Measurements from ENCODE around the gene AP1S2.

AP1S2 gene

DNA sequence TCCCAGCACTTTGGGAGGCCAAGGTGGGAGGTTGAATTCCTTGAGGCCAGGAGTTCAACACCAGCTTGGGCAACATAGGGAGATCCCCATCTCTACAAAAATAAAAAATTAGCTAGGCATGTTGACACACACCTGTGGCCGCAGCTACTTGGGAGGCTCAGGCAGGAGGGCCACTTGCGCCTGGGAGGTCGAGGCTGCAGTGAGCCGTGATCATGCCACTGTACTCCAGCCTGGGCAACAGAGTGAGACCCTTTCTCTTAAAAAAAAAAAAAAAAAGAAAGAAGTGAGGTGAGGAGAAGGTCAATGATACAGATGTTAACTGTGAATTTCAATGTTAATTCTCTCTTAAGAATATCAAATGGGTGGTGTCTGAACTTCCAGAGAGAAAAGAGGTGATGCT lies 15.1 kb upstream of the AP1S2 start:
- Mint-ChIP-seq H3K4me3 (no peak overlapping the region), H3K36me3 (ENCODE audit: low read depth) (no peaks in the 10 kb centered on the region), H3K27ac (no peak overlapping the region), H3K9me3 (no peaks in the 10 kb centered on the region), H3K27me3 (ENCODE audit: low read depth) (peaks cover 2% of the 10 kb centered on the region), H3K4me1 (ENCODE audit: low read depth) (peaks cover 2% of the 10 kb centered on the region)
- no peak for DNase-seq (ENCODE audit: low spot score)

DNA sequence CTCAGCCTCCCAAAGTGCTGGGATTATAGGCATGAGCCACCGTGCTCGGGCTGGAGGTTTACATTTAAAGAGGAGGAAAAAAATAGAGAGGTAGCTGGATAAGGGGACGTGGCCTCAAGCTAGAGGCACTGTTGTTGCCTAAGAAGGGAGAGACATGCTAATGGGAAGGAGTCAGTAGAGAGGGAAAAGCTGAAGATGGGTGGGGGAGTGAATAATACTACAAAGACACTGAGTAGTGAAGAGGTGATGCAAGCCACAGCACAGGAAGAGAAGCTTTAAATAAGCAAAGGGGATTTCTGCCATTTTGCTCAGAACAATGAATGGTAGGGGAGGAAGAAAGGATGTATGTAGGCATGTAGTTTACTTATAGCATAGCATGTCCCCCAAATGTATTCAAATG lies 11.5 kb upstream of the AP1S2 start:
- Mint-ChIP-seq H3K27ac (no peak overlapping the region), H3K9me3 (no peaks in the 10 kb centered on the region), H3K4me1 (ENCODE audit: low read depth) (peaks cover 2% of the 10 kb centered on the region), H3K27me3 (ENCODE audit: low read depth) (peaks cover 6% of the 10 kb centered on the region), H3K4me3 (no peak overlapping the region), H3K36me3 (ENCODE audit: low read depth) (no peaks in the 10 kb centered on the region)
- no peak for DNase-seq (ENCODE audit: low spot score)

DNA sequence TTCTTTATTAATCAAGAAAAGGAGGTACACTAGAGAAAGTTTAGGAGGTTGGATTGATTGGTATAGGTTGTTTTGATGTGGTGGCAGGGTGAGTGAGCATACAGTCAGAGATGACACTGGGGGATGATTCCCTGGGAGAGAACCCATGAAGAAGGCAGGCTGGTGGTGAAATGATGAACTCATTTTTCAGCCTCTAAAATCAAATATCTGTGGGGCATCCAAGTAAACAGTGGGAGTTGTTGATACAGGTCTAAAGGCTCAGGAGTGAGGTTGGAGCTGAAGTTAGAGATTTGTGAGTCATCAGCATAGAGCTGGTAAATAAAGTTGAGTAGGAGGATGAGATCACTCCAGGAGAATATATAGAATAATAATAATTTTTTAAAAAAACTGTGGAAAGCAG lies 10.0 kb upstream of the AP1S2 start:
- H3K27ac Mint-ChIP-seq: no peak overlapping the region
- no peaks in the 10 kb centered on the region for H3K36me3 Mint-ChIP-seq (ENCODE audit: low read depth)
- peaks cover 2% of the 10 kb centered on the region for H3K4me1 Mint-ChIP-seq (ENCODE audit: low read depth)
- no peaks in the 10 kb centered on the region for H3K9me3 Mint-ChIP-seq
- no peak for DNase-seq (ENCODE audit: low spot score)
- H3K4me3 Mint-ChIP-seq: no peak overlapping the region
- peaks cover 4% of the 10 kb centered on the region for H3K27me3 Mint-ChIP-seq (ENCODE audit: low read depth)

DNA sequence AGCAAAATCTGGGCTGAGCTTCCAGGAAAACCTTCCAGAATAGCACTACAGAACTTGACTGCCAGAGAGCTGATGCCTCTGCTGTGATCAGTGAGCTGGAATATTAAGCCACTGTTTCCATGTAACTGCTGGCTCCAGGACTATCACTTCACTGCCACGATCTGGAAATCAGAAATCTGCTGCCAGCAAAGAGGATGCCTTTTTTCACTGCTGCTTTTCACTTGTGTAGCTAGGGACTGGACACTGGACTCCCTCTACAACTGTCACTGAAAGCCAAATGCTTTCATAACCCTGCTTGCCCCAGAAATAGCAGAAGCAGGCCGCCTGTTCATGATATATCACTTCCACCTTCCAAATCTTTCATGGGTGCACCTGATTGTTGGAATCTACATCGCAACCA lies 9.4 kb upstream of the AP1S2 start:
- DNase-seq (ENCODE audit: low spot score): no peak
- Mint-ChIP-seq H3K36me3 (ENCODE audit: low read depth) (no peaks in the 10 kb centered on the region), H3K27ac (no peak overlapping the region), H3K9me3 (no peaks in the 10 kb centered on the region), H3K4me1 (ENCODE audit: low read depth) (peaks cover 1% of the 10 kb centered on the region), H3K27me3 (ENCODE audit: low read depth) (peaks cover 4% of the 10 kb centered on the region), H3K4me3 (no peak overlapping the region)

DNA sequence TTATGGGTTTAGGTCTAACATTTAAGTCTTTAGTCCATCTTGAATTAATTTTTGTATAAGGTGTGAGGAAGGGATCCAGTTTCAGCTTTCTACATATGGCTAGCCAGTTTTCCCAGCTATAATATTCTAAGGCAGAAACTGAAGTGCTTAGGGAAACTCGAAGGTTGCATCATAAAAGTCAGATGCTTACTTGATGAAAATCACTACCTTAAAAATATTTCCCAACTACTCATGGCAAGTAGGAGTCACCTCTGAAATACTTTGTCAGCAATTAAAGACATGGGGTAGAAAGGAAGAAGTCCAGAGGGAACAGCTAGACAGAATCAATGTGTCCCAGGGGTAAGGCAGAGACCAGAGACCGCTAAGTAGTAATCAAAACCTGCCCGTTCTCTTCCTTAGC lies 6.3 kb upstream of the AP1S2 start:
- Mint-ChIP-seq H3K4me3 (no peak overlapping the region), H3K9me3 (no peaks in the 10 kb centered on the region), H3K4me1 (ENCODE audit: low read depth) (peaks cover 3% of the 10 kb centered on the region), H3K36me3 (ENCODE audit: low read depth) (no peaks in the 10 kb centered on the region), H3K27ac (no peak overlapping the region), H3K27me3 (ENCODE audit: low read depth) (peaks cover 6% of the 10 kb centered on the region)
- no peak for DNase-seq (ENCODE audit: low spot score)

DNA sequence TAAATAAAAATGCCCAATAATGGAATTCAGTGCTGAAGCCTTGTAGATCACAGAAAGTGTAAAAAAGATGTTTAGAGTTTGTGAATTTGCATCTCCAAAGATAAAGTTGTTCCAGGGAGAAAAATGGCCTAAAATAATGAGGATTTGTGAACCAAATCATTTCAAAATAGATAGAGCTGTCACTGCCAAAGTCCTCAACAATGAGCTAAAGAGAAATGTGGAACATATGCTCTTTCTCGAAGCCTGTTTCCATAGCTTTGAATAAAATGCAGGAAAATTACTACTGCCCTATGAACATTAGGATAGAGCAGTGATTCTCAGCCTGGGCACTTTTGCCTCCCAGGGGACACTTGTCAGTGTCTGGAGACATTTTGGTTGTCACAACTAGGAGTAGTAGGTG lies 3.4 kb upstream of the AP1S2 start:
- Mint-ChIP-seq H3K4me1 (ENCODE audit: low read depth) (peaks cover 12% of the 10 kb centered on the region), H3K4me3 (no peak overlapping the region), H3K27ac (no peak overlapping the region), H3K36me3 (ENCODE audit: low read depth) (no peaks in the 10 kb centered on the region), H3K27me3 (ENCODE audit: low read depth) (peaks cover 6% of the 10 kb centered on the region), H3K9me3 (no peaks in the 10 kb centered on the region)
- no peak for DNase-seq (ENCODE audit: low spot score)

DNA sequence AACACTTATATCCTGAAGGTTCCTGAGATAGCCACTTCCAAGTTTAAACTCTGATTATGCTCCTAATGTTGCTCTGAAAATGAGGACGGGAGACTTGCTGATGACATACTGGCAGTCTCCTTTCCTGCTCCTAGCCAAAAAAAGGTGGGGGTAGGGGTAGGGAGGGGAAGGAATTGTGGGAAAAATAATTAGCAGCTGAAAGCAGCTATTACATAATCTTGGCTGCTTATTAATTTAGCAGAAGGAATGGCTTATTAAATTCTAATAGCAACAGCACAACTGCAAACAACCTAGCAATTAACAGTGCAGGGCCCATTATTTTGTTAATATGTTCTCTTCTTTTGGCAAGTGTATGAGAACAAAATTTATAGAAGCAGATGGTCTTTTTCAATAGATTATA lies 2.0 kb upstream of the AP1S2 start:
- H3K27ac Mint-ChIP-seq: no peak overlapping the region
- H3K4me1 Mint-ChIP-seq (ENCODE audit: low read depth): peaks cover 18% of the 10 kb centered on the region
- no peaks in the 10 kb centered on the region for H3K9me3 Mint-ChIP-seq
- H3K36me3 Mint-ChIP-seq (ENCODE audit: low read depth): peaks cover 2% of the 10 kb centered on the region
- H3K27me3 Mint-ChIP-seq (ENCODE audit: low read depth): peaks cover 6% of the 10 kb centered on the region
- DNase-seq (ENCODE audit: low spot score): no peak
- H3K4me3 Mint-ChIP-seq: no peak overlapping the region

DNA sequence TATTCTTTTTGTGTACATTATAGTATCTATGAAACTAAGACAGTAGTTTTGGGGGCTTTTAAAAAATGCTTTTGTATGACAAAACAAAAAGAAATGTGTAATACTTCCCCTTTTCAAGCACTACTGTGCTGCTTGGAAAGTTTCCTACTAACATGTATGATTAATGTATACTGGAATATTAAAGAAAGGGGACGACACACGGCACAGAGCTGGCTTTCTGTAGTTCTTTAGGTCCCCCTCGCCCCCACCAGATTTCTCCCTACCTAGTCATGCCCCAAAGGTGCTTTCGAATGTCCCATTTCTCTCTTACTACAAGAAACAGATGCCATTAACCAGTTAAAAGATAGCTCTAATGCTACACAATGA lies 1.6 kb upstream of the AP1S2 start:
- no peaks in the 10 kb centered on the region for H3K9me3 Mint-ChIP-seq
- H3K36me3 Mint-ChIP-seq (ENCODE audit: low read depth): peaks cover 4% of the 10 kb centered on the region
- H3K27me3 Mint-ChIP-seq (ENCODE audit: low read depth): peaks cover 2% of the 10 kb centered on the region
- no peak overlapping the region for H3K4me3 Mint-ChIP-seq
- H3K4me1 Mint-ChIP-seq (ENCODE audit: low read depth): peaks cover 19% of the 10 kb centered on the region
- DNase-seq (ENCODE audit: low spot score): no peak
- no peak overlapping the region for H3K27ac Mint-ChIP-seq

DNA sequence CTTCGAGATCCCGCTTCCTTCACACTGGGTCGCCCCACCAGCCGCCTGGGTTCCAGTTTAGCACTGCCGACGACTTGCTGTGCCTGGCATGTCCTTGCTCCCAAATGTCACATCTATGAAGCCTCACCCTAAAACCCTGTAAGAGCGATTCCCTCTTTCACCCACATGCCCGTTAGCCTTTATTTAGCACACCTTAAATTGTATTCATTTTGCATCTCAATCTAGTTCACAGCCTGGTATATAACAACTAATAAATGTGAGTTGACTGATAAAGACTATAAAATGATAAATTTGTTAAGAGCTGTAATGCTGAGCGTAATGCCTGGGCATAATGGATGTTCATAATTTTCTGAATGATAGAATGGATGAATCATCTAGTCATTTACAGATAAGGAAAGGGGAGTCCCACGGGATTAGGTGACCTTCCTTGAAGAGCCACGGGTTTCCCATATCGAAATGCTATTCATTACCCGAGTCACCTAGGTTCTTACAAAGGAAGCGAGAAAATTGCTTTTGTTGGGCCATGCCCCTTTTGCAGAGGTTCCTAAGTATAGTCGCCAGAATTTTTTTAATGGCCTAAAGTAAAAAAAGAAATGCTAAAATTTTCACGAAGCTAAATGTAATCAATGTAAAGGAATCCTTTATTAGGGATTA lies 1.1 kb upstream of the AP1S2 start:
- Mint-ChIP-seq H3K27me3 (ENCODE audit: low read depth) (peaks cover 2% of the 10 kb centered on the region), H3K9me3 (no peaks in the 10 kb centered on the region), H3K27ac (peak overlapping the region; percentile 95), H3K4me3 (peak overlapping the region; percentile 91), H3K4me1 (ENCODE audit: low read depth) (peaks cover 23% of the 10 kb centered on the region), H3K36me3 (ENCODE audit: low read depth) (peaks cover 9% of the 10 kb centered on the region)
- no peak for DNase-seq (ENCODE audit: low spot score)

DNA sequence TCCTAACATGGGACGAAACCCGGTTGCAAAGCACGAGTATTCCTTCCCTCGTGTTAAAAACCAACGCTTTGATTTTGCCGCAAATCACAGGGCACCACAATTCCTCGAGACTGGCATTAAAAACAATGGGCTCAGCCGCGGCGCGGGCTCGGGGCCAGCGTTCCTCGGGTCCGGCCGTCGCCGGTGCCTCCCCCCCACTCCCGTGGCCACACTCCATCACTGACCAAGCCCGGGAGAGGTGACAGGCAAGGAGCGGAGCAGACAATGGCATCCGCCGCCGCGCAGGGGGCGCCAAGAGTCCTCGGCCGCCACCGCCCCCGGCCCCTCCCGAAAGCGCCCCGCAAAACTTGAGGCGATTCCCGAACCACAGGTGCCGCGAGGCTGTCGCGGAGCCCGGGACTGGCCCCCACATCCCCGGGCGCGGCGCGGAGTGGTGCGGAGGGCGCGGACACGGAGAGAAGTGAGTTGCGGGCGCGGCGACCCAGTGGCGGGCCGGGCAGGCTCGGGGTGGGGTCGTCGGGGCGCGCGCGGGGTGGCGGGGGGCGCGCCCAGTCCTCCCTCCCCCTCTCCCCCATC lies 445 bp downstream of the AP1S2 start:
- H3K36me3 Mint-ChIP-seq (ENCODE audit: low read depth): peaks cover 18% of the 10 kb centered on the region
- peaks cover 2% of the 10 kb centered on the region for H3K27me3 Mint-ChIP-seq (ENCODE audit: low read depth)
- peak overlapping the region; percentile 79 for H3K4me3 Mint-ChIP-seq
- peaks cover 27% of the 10 kb centered on the region for H3K4me1 Mint-ChIP-seq (ENCODE audit: low read depth)
- no peaks in the 10 kb centered on the region for H3K9me3 Mint-ChIP-seq
- peak overlapping the region; percentile 57 for H3K27ac Mint-ChIP-seq
- peak; percentile 32 for DNase-seq (ENCODE audit: low spot score)

DNA sequence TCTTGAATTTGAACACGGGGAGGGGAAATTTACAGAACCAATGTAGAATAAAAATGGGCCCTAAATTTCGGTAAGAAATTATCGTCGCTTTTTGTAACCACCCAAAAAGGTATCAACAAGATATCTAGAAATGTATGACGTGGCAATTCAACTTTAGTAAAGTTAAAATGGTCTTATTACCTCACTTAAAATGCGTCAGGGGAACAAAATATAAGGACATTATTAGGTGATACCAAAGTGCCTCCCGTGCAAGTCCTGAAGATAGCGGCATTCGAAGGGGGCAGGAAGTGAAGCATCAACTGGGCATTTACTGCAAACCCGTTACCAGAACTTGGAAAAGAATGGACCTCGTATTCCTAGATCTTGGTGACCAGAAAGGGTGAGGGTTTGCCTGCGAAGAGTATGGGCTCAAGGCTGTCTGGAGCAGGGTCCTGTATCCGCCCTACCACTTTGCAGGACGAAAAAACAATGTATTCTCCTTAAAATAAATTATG lies 980 bp downstream of the AP1S2 start:
- Mint-ChIP-seq H3K27me3 (ENCODE audit: low read depth) (peaks cover 2% of the 10 kb centered on the region), H3K4me1 (ENCODE audit: low read depth) (peaks cover 27% of the 10 kb centered on the region), H3K36me3 (ENCODE audit: low read depth) (peaks cover 18% of the 10 kb centered on the region), H3K9me3 (no peaks in the 10 kb centered on the region), H3K4me3 (peak overlapping the region; percentile 79), H3K27ac (peak overlapping the region; percentile 57)
- no peak for DNase-seq (ENCODE audit: low spot score)

DNA sequence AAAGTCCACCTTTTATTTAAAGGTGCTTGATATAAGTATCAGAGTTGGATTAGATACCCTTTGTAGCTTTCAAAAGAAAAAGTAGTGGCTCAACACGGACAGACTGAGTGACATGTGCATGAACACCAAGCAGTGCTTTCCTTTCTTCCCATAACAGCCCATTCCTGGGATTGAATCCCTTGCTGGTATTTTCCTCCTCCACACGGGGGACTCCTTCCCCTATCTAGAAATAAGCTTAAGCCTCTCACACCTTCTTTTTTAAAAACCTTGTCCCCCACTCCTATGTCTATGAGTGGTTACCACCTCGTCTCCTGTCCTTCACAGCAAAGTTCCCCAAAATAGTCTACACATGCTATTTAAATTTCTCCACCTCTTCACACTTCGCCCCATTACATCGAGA lies 5.1 kb downstream of the AP1S2 start:
- Mint-ChIP-seq H3K4me3 (no peak overlapping the region), H3K27ac (no peak overlapping the region), H3K36me3 (ENCODE audit: low read depth) (peaks cover 26% of the 10 kb centered on the region), H3K4me1 (ENCODE audit: low read depth) (peaks cover 23% of the 10 kb centered on the region), H3K9me3 (no peaks in the 10 kb centered on the region), H3K27me3 (ENCODE audit: low read depth) (no peaks in the 10 kb centered on the region)
- no peak for DNase-seq (ENCODE audit: low spot score)

DNA sequence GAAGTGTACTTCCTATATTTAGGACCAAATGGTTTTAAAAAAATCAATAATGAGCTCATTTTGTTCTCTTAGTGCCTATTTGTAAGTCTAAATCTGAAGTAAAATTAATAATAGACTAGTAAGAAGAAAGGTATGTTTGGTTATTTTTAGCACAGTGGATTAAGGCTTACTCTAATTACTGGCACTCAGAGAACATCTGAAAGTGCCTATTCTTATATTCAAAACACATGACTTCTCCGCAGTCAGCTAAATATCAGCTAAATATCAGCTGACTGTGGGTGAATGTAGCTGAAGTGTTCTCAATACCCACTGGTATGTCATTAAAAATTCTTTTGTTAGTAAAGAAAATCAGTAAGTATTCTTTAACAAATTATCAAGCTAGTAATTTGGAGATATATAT lies 6.0 kb downstream of the AP1S2 start:
- Mint-ChIP-seq H3K27me3 (ENCODE audit: low read depth) (no peaks in the 10 kb centered on the region), H3K9me3 (no peaks in the 10 kb centered on the region), H3K36me3 (ENCODE audit: low read depth) (peaks cover 30% of the 10 kb centered on the region), H3K4me3 (no peak overlapping the region), H3K4me1 (ENCODE audit: low read depth) (peaks cover 23% of the 10 kb centered on the region), H3K27ac (no peak overlapping the region)
- no peak for DNase-seq (ENCODE audit: low spot score)

DNA sequence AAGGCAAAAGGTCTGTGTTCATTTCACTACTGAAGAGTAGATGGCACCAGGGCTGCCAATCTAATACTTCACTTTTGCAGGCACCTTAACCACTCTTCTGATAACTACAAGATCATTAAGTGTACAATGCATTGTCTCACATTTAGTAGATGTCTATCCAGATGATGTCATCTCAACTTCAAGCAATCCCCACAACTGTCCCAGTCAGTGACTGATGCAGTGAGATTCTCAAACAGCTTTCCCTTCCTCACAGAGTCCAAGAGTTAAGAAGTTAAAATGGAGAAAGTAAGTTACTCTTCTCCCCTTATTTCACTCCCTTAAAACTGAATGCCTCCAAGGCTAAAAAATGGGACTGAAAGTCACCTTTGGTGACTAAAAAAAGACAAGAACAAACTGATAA lies 10.7 kb downstream of the AP1S2 start:
- Mint-ChIP-seq H3K9me3 (no peaks in the 10 kb centered on the region), H3K4me1 (ENCODE audit: low read depth) (peaks cover 4% of the 10 kb centered on the region), H3K36me3 (ENCODE audit: low read depth) (peaks cover 19% of the 10 kb centered on the region), H3K4me3 (no peak overlapping the region), H3K27me3 (ENCODE audit: low read depth) (no peaks in the 10 kb centered on the region), H3K27ac (no peak overlapping the region)
- DNase-seq (ENCODE audit: low spot score): no peak
